Stimulated activated CD8-positive, alpha-beta memory T cell treated with anti-CD3 and anti-CD28 coated beads, Interleukin-12 subunit alpha, Interleukin-12 subunit beta, amount 100 ng/mL, for 1 hour (primary cell): Measurements from ENCODE around the gene CCDC137.

Experiments
- DNase-seq: peaks from one replicate; pipeline ENCODE4 v3.0.0-alpha.2; 2020; ENCODE audit warnings: low read depth

Gene CCDC137

DNA sequence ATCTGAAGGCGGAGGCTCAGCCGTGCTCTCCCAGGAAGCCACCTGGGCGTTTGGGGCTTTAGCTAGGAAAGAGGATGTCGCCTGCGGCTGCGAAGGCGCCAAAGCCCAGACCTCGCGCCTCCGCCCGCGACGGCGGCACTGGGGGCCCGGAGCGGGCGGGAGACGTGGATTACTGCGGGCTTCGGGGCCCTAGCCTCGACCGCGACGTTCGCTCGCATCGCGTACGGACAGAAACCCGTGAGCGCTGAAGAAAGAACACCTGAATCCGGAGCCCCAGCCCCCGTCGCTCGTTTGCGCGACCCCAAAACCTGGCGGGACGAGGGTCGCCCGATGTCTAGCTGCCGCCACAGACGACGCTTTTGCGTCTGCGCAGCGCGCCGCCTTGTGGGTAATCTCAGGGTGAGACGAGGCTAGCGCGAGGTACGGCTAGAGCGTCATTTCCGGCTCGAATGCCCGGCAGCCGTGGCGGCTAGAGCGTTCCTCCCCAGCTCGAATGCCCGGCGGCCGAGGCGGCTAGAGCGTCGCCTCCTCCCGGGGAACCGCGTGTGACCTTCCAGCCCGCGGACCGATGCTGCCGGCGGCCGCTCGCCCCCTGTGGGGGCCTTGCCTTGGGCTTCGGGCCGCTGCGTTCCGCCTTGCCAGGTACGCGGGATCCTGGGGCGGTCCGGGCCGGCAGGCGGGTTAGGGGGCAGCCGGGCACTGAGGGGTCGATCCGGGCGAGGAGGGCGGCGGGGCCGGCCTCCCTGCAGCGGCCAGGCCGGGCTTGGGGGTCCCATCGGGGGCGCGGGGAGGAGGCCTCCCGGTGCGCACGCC is 36.6 kb downstream of the CCDC137 start, which contains the start of gene MRPL12:
Gene MRPL12 (plus strand): TSS at position 434 of the 813 bp plus-strand sequence. CDS start 135 bp downstream, at position 569.
- DNase-seq, result peak; percentile 86

DNA sequence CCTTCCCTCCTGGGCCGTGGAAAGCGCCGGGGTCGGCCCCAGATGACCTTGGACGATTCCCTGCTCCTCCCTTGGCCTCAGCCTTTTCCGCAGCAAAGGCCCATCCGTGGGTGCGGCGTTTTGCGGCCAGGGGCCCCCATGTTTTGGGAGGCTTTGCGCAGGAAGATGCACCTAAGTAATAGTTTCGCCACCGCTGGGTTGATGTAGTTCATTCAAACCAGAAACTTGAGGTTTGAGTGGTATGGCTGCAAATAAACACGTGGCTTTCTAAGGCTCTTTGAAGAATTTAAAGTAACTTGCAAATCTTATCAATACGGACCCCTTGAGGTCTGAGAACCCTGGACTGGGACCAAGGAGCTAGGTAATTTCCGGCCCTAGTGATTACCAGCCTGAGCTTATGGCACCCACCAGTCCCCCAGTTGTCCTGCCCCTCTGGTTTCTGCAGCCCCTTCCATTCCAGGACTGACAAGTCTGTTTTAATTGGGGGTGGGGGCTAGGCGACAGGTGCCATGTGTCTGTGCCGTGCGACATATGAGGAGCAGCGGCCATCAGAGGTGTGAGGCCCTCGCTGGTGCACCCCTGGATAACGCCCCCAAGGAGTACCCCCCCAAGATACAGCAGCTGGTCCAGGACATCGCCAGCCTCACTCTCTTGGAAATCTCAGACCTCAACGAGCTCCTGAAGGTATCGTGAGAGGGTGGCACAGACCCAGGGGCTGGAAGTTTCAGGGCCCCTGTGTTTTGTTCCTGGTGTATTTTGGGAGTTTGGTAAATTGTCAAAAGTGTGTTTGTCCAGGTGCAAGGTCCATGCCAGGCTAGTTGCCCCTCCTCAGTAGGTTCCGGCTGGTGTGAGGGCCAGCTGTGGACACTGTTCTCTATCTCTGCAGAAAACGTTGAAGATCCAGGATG is 37.5 kb downstream of the CCDC137 start:
- DNase-seq, result no peak

DNA sequence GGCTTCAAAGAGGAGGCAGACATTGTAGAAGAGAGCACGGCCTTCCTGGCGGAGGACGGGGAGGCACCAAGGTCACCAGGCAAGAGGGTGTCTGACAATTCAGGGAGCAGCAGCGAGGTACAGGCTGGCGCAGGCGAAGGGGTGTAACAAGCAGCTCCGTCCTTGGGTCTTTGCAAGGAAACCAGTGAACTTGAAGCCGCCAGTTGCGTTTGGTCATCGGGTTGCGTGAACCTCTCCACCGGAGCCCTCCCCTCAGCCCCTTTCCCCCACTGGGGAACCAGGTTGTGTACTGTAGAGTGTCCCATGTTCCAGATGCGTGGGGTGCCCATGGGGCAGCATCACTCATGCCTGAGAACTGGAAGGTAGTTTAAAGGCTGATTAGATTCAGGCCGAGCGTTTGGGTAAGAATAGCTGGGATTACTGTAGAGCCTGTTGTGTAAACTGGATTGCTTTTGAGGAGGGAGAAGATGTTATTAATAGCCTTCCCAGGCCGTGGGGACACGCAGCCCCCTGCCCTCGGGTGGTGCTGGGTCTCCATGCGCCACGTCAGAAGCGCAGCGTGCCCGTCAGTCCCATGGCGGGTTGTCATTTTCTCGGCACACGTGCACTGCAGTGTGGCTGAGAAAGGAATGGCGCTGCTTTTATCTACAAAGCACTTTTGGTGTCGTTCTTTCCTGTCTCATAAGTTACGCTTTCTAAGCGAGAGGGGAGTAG is 39.1 kb downstream of the CCDC137 start:
- DNase-seq, result no peak

DNA sequence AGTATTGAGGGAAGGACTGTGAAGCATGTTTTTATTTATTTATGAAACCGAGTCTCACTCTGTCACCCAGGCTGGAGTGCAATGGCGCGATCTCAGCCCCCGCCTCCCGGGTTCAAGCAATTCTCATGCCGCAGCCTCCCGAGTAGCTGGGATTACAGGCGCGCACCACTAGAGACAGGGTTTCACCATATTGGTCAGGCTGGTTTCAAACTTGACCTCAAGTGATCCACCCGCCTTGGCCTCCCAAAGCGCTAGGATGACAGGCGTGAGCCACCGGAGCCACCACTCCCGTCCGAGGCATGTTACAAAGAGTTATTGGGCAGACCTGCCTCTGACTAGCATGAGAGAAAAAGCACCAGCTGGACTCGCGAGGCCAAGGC is 39.7 kb downstream of the CCDC137 start:
- DNase-seq, result no peak

DNA sequence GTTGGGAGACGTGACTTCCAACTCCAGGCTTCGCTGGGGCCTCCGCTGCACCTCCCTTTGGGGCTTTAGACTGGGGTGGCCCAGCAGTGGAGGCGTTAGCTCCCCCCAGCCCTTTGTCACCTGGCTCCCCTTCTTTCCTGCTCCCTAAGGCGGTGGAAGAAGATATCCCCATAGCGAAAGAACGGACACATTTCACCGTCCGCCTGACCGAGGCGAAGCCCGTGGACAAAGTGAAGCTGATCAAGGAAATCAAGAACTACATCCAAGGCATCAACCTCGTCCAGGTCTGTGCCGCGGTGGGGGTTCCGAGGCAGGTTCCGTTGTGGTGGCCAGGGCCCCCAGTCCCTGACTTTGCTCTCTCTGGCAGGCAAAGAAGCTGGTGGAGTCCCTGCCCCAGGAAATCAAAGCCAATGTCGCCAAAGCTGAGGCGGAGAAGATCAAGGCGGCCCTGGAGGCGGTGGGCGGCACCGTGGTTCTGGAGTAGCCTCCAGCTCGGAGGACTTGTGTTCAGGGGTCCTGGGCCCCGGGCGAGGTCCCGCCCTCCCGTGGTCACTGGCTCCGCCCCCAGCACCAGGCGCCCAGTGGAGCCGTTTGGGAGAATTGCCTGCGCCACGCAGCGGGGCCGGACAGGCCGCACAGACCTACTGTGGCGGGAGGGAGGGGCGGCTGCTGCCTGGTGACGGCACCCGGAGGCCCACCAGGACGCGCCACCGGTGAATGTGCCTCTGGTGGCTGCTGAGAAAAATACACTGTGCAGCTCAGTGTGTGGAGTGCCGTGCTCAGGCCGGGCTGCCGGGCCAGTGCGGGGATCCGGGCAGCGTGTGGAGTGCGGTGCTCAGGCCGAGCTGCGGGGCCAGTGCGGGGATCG is 40.5 kb downstream of the CCDC137 start:
- DNase-seq, result no peak

DNA sequence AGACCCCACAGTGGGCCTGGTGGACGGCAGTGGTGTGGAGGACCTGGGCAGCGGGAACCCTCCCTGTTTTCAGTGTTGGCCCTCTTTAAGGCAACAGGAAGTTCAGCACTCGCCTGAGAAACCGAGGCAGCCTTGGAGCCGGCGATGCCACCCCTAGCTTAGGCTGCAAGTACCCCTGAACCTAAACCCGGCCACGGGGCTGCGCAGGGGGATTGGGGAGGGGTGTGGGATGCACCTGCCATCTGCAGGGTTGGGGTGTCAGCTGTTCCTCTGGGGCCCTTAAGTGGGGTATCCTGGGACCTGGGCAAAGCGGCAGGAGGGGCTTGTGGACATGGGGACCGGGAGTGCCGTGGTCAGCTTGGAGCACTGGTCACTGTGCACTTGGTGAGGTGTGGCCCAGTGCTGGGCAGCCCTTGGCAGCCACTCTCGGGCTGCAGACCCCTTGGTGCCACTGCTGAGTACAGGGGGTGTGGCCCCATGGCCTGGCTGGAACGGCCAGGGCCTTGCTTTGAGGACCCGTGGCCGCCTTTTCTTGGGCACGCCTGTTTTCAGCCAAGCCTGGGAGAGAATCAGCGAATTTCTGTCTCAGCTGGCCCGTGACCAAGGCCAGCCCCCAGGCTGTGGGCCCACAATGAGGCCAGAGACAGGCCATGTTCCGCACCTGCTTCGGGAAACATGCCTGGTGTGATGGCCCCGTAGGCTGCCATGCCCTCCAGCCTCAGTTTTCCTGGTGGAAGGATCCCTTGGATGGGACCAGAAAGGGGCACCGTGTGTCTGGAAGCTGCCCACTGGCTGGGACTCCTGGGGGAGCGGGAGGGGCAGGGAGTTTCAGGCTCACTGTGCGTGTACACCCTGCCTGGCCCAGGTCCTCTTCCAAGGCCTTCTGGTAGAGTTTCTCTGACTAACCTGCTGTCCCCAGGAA is 41.4 kb downstream of the CCDC137 start:
- no peak for DNase-seq

DNA sequence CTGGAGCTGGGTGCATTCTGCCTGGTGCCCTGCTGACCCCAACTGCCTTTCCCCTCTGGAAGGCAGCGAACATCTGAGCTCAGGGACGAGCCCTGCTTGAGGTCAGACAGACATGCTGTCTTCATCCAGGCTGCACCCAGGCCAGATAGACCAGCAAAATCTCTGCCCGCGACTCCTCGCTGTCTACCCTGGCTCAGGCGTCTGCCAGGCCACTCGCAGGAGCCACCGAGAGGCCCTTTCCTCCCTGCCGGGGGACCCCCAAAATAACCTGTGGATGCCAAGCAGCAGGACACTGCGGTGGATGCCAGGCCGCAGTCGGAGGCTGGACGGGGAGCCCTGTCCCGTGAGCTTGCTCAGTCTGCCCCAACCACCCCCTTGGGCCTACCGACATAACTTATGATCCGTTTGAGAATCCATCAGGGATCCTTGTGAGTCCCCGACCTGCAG is 42.2 kb downstream of the CCDC137 start:
- no peak for DNase-seq

DNA sequence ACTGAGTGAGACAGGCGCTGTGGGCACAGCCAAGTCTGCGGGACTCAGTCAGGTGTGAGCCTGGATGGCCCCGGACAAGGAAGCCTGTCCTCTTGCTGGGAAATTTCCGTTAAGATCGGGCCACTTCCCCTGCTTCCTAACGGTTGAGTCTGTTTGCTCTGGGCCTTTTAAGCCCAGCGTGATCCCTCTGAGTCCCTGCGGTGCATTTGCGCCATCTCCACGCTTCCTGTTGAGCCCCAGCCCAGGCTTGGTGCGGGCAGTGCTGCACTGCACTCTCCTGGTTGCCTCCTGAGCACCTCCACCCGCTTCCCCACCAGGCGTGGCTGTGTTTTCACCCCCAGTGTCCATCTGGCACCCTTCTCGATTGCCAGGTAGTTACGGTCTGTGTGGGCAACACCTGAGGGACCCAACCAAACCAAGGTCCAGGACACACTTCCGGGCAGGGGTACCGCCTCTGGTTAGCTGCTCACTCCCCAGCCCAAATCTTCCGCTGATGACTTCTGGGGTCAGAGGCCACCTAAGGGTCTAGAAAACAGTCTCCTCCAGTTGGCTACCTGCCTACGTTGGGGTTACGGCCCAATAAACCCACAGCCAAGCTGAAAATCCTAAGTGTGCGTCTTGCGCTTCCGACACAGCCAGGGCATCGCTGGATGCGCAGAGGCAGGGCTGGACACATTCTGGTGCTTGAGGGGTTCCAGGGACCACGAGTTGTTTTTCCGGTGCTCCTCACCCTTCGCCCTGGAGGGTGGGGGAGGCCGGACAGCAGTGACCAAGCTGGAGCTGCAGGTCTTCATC is 44.2 kb downstream of the CCDC137 start:
- DNase-seq, result no peak

DNA sequence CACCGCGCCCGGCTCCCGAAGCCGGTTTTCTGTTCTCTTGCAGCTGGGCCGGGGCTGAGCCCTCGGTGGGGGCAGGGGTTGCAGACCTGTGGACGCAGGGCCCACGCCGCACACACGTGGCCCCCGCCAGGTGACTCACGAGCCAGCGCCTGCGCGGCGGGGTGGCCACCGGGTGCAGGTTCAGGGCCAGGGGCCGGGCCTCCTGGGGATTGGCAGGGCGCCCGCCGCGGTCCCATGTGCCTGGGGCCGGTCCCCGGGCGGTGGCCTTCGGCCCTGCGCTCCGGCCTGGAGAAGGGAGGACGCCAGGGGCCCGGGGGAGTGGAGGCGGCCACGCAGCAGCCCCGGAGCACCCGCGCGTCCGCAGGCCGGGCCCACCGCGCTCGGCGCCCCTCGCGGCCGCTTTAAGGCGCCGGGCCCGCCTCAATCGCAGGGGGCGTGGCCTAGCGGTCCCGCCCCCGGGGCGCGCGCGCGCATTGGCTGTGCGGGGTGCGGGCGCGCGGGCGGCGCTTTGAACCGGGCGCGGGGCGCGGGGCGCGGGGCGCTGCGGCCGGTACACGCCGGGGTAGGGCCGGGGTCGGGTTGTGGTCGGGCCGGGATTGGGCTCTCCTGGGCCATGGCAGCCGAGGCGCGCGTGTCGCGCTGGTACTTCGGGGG is 45.4 kb downstream of the CCDC137 start, which contains the start of gene SLC25A10:
Gene SLC25A10 (plus strand): TSS at position 471 of the 654 bp plus-strand sequence. CDS start 143 bp downstream, at position 614.
- peak; percentile 46 for DNase-seq

DNA sequence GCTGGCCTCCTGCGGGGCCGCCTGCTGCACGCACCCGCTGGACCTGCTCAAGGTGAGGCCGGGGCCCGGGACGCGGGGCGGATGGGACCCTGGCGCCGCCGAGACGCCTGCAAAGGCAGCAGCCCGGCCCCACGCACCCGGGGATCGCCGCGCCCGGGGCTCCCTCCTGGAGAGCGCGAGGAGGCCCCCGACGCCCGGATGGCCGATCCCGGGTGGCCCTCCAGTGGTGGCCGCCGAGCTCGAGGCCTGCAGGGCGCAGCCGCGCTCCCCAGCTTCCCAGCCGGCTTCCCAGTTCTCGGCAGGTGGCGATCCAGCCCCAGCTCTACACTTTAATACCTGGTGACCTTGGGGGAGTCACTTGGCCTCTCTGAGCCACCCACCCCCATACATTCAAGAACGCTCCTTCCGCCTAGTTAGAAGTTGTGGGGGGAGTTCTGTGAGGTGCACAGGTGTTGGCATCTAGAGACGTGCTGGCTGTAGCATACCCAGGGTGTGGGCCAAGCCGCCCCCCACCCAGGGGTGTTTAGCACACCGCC is 46.0 kb downstream of the CCDC137 start:
- DNase-seq, result no peak

DNA sequence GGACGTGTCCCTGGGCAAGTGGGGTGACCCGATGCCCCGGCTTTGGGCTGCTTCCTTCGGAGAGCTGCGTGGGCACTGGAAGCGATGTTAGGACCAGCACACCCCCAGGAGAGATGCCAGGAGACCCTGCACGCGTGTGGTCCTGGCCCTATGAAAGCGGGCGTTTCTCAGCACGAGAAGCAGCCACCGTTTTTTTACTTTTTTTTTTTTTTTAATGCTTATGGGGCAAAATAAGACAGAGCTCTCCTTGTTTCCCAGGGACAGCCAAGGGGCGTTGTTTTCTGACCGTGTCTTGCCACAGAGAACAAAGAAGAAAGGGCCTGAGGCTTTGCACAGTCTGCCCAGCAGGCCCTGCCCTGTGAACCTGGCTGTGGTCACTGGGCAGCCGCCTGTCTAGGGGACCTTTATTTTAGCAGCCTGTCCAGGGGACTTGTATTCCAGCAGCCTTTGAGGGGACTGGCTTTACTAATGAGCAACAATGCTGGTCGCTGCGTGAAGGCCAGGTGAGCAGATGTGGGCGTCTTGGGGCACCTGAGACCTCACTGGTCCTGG is 46.5 kb downstream of the CCDC137 start:
- no peak for DNase-seq

DNA sequence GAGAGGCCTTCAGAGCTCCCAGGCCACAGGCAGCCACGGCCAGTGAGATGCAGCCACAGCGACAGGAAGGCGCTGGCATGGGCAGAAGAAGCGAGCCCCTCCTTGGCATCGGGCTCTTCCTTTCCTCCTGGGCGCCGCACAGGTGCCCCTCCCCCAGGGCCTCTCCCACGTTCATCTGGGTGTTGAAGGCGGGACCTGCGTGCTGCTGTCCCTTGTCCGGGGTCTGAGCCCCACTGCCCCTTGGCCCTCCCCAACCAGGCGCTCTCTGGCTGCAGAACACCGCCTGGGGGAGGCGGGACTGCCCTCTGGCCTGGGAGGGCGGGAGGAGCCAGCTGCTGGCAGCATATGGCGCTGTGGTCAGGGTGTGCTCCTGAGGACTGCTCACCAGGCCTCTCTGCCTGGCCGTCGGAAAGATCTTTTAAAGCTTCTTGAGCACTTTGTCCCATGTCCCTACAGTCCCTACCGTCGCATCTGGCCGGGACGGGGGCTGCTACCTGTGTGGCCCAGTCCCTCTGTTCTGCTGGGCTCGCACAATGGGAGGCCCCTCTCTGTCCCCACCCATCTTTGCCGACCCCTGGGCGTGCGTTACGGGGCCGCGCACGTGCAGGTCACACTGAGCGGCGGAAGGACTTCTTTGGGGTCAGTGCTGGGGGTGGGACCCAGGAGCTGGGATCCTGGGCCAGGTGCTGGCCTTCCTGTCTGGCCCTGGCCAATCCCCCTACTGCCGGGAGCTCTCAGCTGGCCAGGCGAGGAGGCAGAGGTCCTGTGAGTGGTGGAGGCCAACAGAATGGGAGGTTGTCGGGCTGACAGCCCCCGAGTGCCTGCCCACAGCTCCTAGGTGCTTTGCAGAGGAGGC is 47.2 kb downstream of the CCDC137 start:
- DNase-seq, result no peak

DNA sequence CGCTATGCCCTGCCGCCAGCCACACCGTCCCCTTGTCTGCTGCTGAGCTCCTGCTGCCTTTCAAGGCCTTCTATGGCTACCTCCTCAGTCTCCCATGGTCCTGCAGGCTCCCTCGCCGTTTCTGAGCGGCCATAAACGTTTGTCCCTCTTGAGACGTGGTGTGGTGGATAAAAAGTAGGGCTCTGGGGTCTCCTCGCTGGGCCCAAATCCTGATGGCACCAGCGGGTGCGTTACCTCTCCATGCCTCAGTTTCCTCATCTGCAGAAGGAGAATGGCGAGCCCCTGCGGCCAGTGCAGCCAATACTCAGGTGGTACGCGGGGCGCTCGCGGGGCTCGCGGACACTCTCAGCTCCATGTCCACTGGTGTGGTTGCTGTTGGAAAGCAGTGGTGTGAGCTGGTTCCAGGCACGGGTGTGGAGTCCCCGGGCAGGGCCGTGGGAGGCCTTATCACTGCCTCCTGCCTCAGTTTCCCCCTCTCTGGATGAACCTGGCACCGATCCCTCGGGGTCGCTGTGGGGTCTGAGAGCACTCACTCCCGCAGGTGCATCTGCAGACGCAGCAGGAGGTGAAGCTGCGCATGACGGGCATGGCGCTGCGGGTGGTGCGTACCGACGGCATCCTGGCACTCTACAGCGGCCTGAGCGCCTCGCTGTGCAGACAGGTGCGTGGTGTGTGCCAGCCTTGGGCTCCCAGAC is 48.0 kb downstream of the CCDC137 start:
- no peak for DNase-seq

DNA sequence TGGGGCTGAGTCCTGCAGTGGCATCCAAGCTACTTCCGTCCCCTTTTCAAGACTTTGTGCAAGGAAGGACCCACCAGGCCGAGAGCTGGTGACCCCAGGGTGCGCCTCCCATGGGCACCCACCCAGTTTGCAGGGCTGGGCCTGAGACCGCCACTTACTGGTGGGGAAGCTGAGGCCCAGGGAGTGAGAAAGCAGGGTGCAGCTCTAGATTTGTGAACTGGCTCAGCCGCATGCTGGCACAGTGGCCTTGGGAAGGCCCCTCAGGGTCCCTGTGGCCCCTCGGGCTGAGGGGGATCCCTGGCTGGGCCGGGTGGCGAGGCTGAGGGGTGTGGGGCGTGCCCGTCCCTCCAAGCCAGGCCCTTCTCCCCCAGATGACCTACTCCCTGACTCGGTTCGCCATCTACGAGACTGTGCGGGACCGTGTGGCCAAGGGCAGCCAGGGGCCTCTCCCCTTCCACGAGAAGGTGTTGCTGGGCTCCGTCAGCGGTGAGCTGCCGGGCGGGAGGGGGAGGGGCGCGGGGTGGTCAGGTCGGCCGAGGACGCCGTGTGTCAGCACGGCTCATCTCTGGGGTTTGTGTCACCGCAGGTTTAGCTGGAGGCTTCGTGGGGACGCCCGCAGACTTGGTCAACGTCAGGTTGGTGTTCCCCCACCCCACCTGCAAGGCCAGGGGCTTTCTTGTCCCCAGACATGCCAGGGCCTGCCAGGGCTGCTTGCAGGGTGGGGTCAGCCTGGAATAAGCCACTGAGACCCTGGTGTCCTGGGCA is 48.8 kb downstream of the CCDC137 start:
- DNase-seq, result no peak

DNA sequence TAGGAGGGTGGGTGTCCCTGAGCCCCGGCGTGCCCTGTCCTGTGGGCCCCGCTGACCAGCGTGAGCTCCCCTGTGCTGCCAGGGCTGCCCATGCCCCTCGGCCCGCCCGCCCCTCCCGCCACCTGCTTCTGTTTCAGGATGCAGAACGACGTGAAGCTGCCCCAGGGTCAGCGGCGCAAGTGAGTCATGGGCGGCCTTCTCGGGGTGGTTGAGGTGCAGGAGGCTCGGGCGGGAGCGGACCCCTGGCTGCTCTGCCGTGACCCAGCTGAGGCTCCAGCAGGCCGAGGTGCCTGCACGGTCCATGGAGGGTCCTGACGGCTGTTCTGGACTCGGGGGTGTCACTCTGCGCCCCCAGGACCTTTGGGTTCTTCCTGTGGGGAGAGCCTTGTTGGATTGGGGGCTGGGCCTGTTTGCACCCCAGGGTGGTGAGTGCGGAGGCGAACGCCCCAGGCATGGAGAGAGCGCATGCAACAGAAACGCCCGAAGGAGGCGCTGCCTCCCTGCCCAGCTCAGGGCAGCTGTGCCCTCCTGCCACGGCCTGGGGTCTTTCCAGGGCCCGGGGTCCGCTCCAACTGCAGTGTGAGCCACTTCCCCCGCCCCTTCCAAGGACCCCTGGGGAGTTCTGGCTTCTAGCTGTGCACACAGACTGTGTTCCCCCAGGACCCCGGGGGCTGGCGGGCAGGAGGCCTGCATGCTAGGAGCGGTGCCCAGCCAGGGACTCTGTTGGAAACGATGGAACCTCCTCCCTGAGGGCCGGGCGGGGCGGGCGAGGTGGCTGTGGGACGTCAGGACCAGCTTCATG is 49.5 kb downstream of the CCDC137 start:
- no peak for DNase-seq
